AG08396 (cell line): ENCODE results near the gene PLXNA1.

ENCODE experiments used
- DNase-seq: peaks from one replicate; pipeline ENCODE4 v3.0.0; 2012; ENCODE audit warnings: low spot score, mixed read lengths

The PLXNA1 gene

GRCh38 chr3:126967386-126967785 lies 15.5 kb upstream of the PLXNA1 start:
- DNase-seq: no peak

GRCh38 chr3:126968391-126969390 lies 14.2 kb upstream of the PLXNA1 start:
- DNase-seq: no peak

GRCh38 chr3:126969586-126969985 lies 13.3 kb upstream of the PLXNA1 start:
- no peak for DNase-seq

- no peak for DNase-seq
These were observed 12.8 kb upstream of the PLXNA1 start for GRCh38 chr3:126970101-126970500.

- no peak for DNase-seq
These were observed 12.0 kb upstream of the PLXNA1 start for GRCh38 chr3:126970921-126971320.

GRCh38 chr3:126971891-126972351 lies 11.0 kb upstream of the PLXNA1 start:
- DNase-seq: peak; percentile 79

GRCh38 chr3:126972866-126973265 lies 10.0 kb upstream of the PLXNA1 start:
- DNase-seq: no peak

GRCh38 chr3:126973814-126974213 lies 9.1 kb upstream of the PLXNA1 start:
- DNase-seq: no peak

GRCh38 chr3:126974756-126975155 lies 8.2 kb upstream of the PLXNA1 start:
- no peak for DNase-seq

GRCh38 chr3:126976906-126977305 lies 6.0 kb upstream of the PLXNA1 start:
- no peak for DNase-seq

- no peak for DNase-seq
These were observed 5.1 kb upstream of the PLXNA1 start for GRCh38 chr3:126977821-126978220.

GRCh38 chr3:126978291-126978690 lies 4.6 kb upstream of the PLXNA1 start:
- DNase-seq: no peak

- no peak for DNase-seq
These were observed 3.8 kb upstream of the PLXNA1 start for GRCh38 chr3:126979046-126979628.

GRCh38 chr3:126980266-126980811 lies 2.6 kb upstream of the PLXNA1 start:
- no peak for DNase-seq

GRCh38 chr3:126982126-126982470 lies 817 bp upstream of the PLXNA1 start:
- DNase-seq: peak; percentile 35

- peak; percentile 74 for DNase-seq
These were observed 349 bp downstream of the PLXNA1 start for GRCh38 chr3:126983276-126983652.

- peak; percentile 55 for DNase-seq
These were observed 907 bp downstream of the PLXNA1 start for GRCh38 chr3:126983653-126984390.

GRCh38 chr3:126984391-126985131 lies 1.6 kb downstream of the PLXNA1 start:
- no peak for DNase-seq

GRCh38 chr3:126985132-126985985 lies 2.4 kb downstream of the PLXNA1 start:
- DNase-seq: no peak

GRCh38 chr3:126986001-126986400 lies 3.1 kb downstream of the PLXNA1 start:
- DNase-seq: no peak

GRCh38 chr3:126987129-126987528 lies 4.2 kb downstream of the PLXNA1 start:
- no peak for DNase-seq
